H1 (cell line): Measurements from ENCODE around the gene GPR15. TPM values are rescaled to one million over a fixed set of nuclear protein-coding genes. Genes with fewer than 3 reads are reported as not detected.

Experiments used
- BRCA1 ChIP-seq: IDR thresholded peaks from 2 replicates; pipeline ENCODE4 v1.6.1; 2012; ENCODE audit warnings: low read depth, low read length, improper control_type of control experiment
- CHD1 ChIP-seq: IDR thresholded peaks from 2 replicates; pipeline ENCODE4 v1.6.1; 2012; ENCODE audit warnings: low read depth, low read length, improper control_type of control experiment
- JUND ChIP-seq: IDR thresholded peaks from 2 replicates; pipeline ENCODE4 v1.6.1; 2011; ENCODE audit warnings: mild to moderate bottlenecking, improper control_type of control experiment, low read length
- PHF8 ChIP-seq: fragments of 200-600 bp; sonication (generic); conservative IDR thresholded peaks from 2 replicates; pipeline ENCODE4 v1.7.1; 2012; ENCODE audit warnings: low read depth, mild to moderate bottlenecking, inconsistent platforms, low read length, moderate library complexity
- RAD21 ChIP-seq, 2 experiments: IDR thresholded peaks in 1 of 2; conservative IDR thresholded peaks in 1 of 2; 2 replicates each; pipeline ENCODE4 v1.6.1; 2011; ENCODE audit warnings: low read depth in 2 of 2, low read length in 2 of 2, improper control_type of control experiment in 1 of 2, inconsistent platforms in 1 of 2, mild to moderate bottlenecking in 1 of 2, moderate library complexity in 1 of 2
- SIN3A ChIP-seq, 2 experiments: IDR thresholded peaks in 1 of 2; conservative IDR thresholded peaks in 1 of 2; 2 replicates each; pipeline ENCODE4 v1.6.1; 2011 to 2012; ENCODE audit warnings: low read length in 2 of 2, improper control_type of control experiment in 1 of 2, low read depth in 1 of 2, mild to moderate bottlenecking in 1 of 2
- SP4 ChIP-seq: IDR thresholded peaks from 2 replicates; pipeline ENCODE4 v1.6.1; 2012; ENCODE audit warnings: low read length, inconsistent platforms
- TBP ChIP-seq: IDR thresholded peaks from 2 replicates; pipeline ENCODE4 v1.6.1; 2011; ENCODE audit warnings: low read depth, low read length, improper control_type of control experiment
- polyA plus RNA-seq, 7 experiments: library from polyadenylated mRNA; depleted of rRNA in 3 of 7; stranded (reverse) in 5 of 7; unstranded in 2 of 7; fragments of >200 nt in 5 of 7; fragments of 200-250 nt in 2 of 7; gene quantifications; 1 replicate in 5 of 7; 2 replicates in 1 of 7; 4 replicates in 1 of 7; pipeline versions ENCODE4 v1.2.1 to v1.2.3, GENCODE V29; 2011 to 2013; ENCODE audit warnings: missing spikeins in 2 of 7, mixed read lengths in 2 of 7
- total RNA-seq: library from RNA; stranded (reverse); fragmentation: NEBNext Ultra II Directional; extraction: Animal tissue kit (Norgen Biotek cat#: 25700); gene quantifications from 2 replicates; pipeline ENCODE4 v1.2.1, GENCODE V29; 2021

Gene GPR15
- total and polyA plus RNA-seq, 2 of the 8 experiments (the other 6 are each of a cell fraction or from before 2014, with no cell fraction given): not detected

DNA sequence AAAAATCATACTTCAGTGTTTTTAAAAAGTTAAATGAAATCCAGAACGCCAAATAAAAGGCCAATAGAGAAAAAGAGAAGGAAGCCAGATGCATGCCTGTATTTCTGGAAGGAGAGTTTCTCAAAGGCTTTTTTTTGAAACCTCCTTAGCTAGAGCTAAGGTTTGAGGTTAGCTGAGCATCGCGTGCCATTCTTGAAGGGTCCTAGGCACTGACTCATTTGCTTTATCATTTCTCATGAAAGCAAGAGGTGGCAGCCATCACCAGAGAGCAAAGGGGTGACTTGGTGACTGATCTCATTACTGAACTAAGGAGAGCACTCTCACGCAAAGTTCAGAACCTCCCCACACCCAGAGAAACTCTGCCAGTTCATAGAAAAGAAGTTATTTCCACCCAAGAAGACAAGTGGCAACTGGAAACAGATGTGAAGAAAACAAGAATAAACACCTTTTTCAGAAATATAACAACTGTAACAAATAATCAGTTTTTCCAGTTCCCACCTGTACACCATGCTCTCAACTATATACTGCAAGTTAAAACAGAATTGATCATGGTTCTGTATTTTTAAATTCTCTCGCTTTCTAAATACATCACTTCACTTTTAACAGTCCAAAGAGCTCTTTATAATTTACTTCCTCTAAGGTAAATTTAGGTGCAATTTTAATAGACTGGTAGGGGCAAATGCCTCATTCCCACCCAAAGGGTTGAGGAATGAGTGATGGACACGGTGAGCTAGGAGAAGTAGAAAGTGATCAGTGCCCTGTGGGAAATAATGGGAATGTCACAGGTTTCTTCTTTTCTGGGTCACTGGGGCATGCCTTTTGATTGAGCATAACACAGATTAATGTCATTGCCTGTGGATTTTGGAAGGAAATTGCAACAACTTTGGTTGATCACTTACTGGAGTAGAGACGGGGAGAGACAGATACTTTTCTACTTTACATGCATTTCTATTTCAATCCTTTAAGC lies 24.7 kb downstream of the GPR15 start (continued):
- TF ChIP-seq BRCA1 (no peak), JUND (no peak), PHF8 (no peak), CHD1 (no peak), RAD21 (IDR thresholded peaks at IDR 0.05 in 1 of 2, conservative IDR thresholded peaks at IDR 0.05 in 1 of 2; ENCODE audit: low read depth in 2 of 2, low read length in 2 of 2) (no peak), TBP (no peak), SP4 (no peak), SIN3A (conservative IDR thresholded peaks at IDR 0.05 in 1 of 2, IDR thresholded peaks at IDR 0.05 in 1 of 2; ENCODE audit: low read depth in 1 of 2, low read length in 2 of 2) (no peak)
